ENCODE measurements around the gene RGR.

Gene RGR

GRCh38 chr10:84226616-84227015 is 18.2 kb upstream of the RGR start:
- no peak for DNase-seq (ENCODE audit: low read depth)

GRCh38 chr10:84227810-84228209 is 17.0 kb upstream of the RGR start:
- TF ChIP-seq CTCF (IDR thresholded peaks at IDR 0.05; ENCODE audit: insufficient read depth, low read depth, low read length, missing control alignments), result no peak
- no peak overlapping the region for H3K4me3 ChIP-seq (ENCODE audit: low read length)
- no peak for DNase-seq (ENCODE audit: low read depth)

More at GRCh38 chr10:84226616-84227015, 18.2 kb upstream of the RGR start:
- H3K4me3 ChIP-seq (ENCODE audit: low read length), result no peak overlapping the region
- TF ChIP-seq CTCF (IDR thresholded peaks at IDR 0.05; ENCODE audit: insufficient read depth, low read depth, low read length, missing control alignments), result no peak

- no peak for DNase-seq (ENCODE audit: low read depth)
- TF ChIP-seq CTCF (IDR thresholded peaks at IDR 0.05; ENCODE audit: insufficient read depth, low read depth, low read length, missing control alignments), result no peak
- no peak overlapping the region for H3K4me3 ChIP-seq (ENCODE audit: low read length)
Observed at GRCh38 chr10:84230359-84230758, 14.5 kb upstream of the RGR start.

GRCh38 chr10:84232376-84232775 is 12.5 kb upstream of the RGR start:
- TF ChIP-seq CTCF (IDR thresholded peaks at IDR 0.05; ENCODE audit: insufficient read depth, low read depth, low read length, missing control alignments), result no peak
- no peak overlapping the region for H3K4me3 ChIP-seq (ENCODE audit: low read length)
- no peak for DNase-seq (ENCODE audit: low read depth)

GRCh38 chr10:84233940-84234339 is 10.9 kb upstream of the RGR start:
- no peak overlapping the region for H3K4me3 ChIP-seq (ENCODE audit: low read length)
- DNase-seq (ENCODE audit: low read depth), result no peak
- no peak for TF ChIP-seq CTCF (IDR thresholded peaks at IDR 0.05; ENCODE audit: insufficient read depth, low read depth, low read length, missing control alignments)

- no peak overlapping the region for H3K4me3 ChIP-seq (ENCODE audit: low read length)
- no peak for TF ChIP-seq CTCF (IDR thresholded peaks at IDR 0.05; ENCODE audit: insufficient read depth, low read depth, low read length, missing control alignments)
- DNase-seq (ENCODE audit: low read depth), result no peak
Observed at GRCh38 chr10:84234479-84234878, 10.4 kb upstream of the RGR start.

- no peak overlapping the region for H3K4me3 ChIP-seq (ENCODE audit: low read length)
- DNase-seq (ENCODE audit: low read depth), result no peak
- no peak for TF ChIP-seq CTCF (IDR thresholded peaks at IDR 0.05; ENCODE audit: insufficient read depth, low read depth, low read length, missing control alignments)
Observed at GRCh38 chr10:84235096-84235495, 9.8 kb upstream of the RGR start.

All from epithelial cell of esophagus (primary cell).